Measurements from ENCODE around the gene NRL.
A peak's percentile ranks its signal among the peaks of the same experiment; 100 is the strongest.
"Not testable (repeated sequence)": the region's sequence is repeated elsewhere in the genome, so short reads cannot be mapped to it uniquely, and the experiment has no call there.

Gene NRL

GRCh38 chr14:24053548-24054323 lies 61.0 kb downstream of the NRL start:
- H3K4me3 ChIP-seq (ENCODE audit: control insufficient read depth, low read depth, low read length), result no peak overlapping the region
- no peak for DNase-seq (ENCODE audit: low read depth)
- no peak for TF ChIP-seq CTCF (conservative IDR thresholded peaks at IDR 0.05; ENCODE audit: control insufficient read depth, insufficient read depth, low read depth, low read length)

- TF ChIP-seq CTCF (conservative IDR thresholded peaks at IDR 0.05; ENCODE audit: control insufficient read depth, insufficient read depth, low read depth, low read length), result no peak
- peak; percentile 7 for DNase-seq (ENCODE audit: low read depth)
- H3K4me3 ChIP-seq (ENCODE audit: control insufficient read depth, low read depth, low read length), result no peak overlapping the region
Observed at GRCh38 chr14:24052656-24053547, 61.8 kb downstream of the NRL start.

GRCh38 chr14:24051789-24052655 lies 62.7 kb downstream of the NRL start, which contains the start of gene CARMIL3:
Gene CARMIL3, plus strand, starts transcription at chr14:24052009. Its CDS starts 145 bp downstream, at chr14:24052154.
- DNase-seq (ENCODE audit: low read depth), result peak; percentile 16
- no peak for TF ChIP-seq CTCF (conservative IDR thresholded peaks at IDR 0.05; ENCODE audit: control insufficient read depth, insufficient read depth, low read depth, low read length)
- peak within 1 kb of the TSS; percentile 38 for H3K4me3 ChIP-seq (ENCODE audit: control insufficient read depth, low read depth, low read length)

GRCh38 chr14:24051176-24051788 lies 63.5 kb downstream of the NRL start:
- H3K4me3 ChIP-seq (ENCODE audit: control insufficient read depth, low read depth, low read length), result peak overlapping the region; percentile 13
- TF ChIP-seq CTCF (conservative IDR thresholded peaks at IDR 0.05; ENCODE audit: control insufficient read depth, insufficient read depth, low read depth, low read length), result no peak
- no peak for DNase-seq (ENCODE audit: low read depth)

GRCh38 chr14:24050753-24051152 lies 64.0 kb downstream of the NRL start:
- not testable (repeated sequence) for H3K4me3 ChIP-seq (ENCODE audit: control insufficient read depth, low read depth, low read length); DNase-seq (ENCODE audit: low read depth)

GRCh38 chr14:24049002-24049401 lies 65.7 kb downstream of the NRL start:
- DNase-seq (ENCODE audit: low read depth), result not testable (repeated sequence)

GRCh38 chr14:24042746-24043145 lies 72.0 kb downstream of the NRL start:
- no peak for TF ChIP-seq CTCF (conservative IDR thresholded peaks at IDR 0.05; ENCODE audit: control insufficient read depth, insufficient read depth, low read depth, low read length)
- H3K4me3 ChIP-seq (ENCODE audit: control insufficient read depth, low read depth, low read length), result no peak overlapping the region
- no peak for DNase-seq (ENCODE audit: low read depth)

More at GRCh38 chr14:24049002-24049401, 65.7 kb downstream of the NRL start:
- H3K4me3 ChIP-seq (ENCODE audit: control insufficient read depth, low read depth, low read length), result not testable (repeated sequence)

Data from fibroblast of mammary gland (primary cell).